Esophagus muscularis mucosa (tissue), 3 donors: ENCODE results near the gene KCNB1.

Experiments used
- CTCF ChIP-seq, 3 experiments: fragments of 200-600 bp in 2 of 3; fragments of 450-650 bp in 1 of 3; sonication (generic) in 2 of 3; IDR thresholded peaks; one replicate each; pipeline ENCODE4 v1.5.1; 2017 to 2019; ENCODE audit warnings: antibody characterized with exemption in 3 of 3, mild to moderate bottlenecking in 2 of 3, moderate library complexity in 1 of 3
- EP300 ChIP-seq: sonication (generic); formaldehyde crosslinking; IDR thresholded peaks from one replicate; pipeline ENCODE4 v1.6.1; 2017; ENCODE audit warnings: antibody characterized with exemption

GRCh38 chr20:49427751-49428518, 54.5 kb downstream of the KCNB1 start:
- no peak for TF ChIP-seq CTCF (IDR thresholded peaks at IDR 0.05)
- TF ChIP-seq EP300 = no peak
